ENCODE measurements around the gene RUNX1. TPM values are rescaled to one million over a fixed set of nuclear protein-coding genes. Genes with fewer than 3 reads are reported as not detected.

Gene RUNX1
- total and polyA plus RNA-seq, 4 experiments from 2014 or later = 6.0 to 96.3 (median 56.4) TPM

GRCh38 chr21:35051287-35051818, 2.3 kb upstream of the RUNX1 start:
- Histone ChIP-seq H3K27ac (ENCODE audit: low read depth, low read length) (peak overlapping the region; percentile 82), H3K27me3 (ENCODE audit: insufficient read depth, low read length) (no peaks in the 10 kb centered on the region), H3K4me1 (ENCODE audit: insufficient read depth, low read length) (peaks cover 33% of the 10 kb centered on the region), H3K4me3 (ENCODE audit: low read length in 2 of 2) (peak overlapping the region in 1 of 2 donors; percentile 4), H3K9me3 (ENCODE audit: control insufficient read depth in 1 of 2, low read length in 2 of 2) (no peaks in the 10 kb centered on the region), H3K36me3 (ENCODE audit: insufficient read depth, low read length) (no peaks in the 10 kb centered on the region)
- intact Hi-C loops (cut with micrococcal nuclease) = loop anchor here (1.0 kb wide), 2 partner anchors 176 to 349 kb away; no protein-coding TSS in a partner anchor
- POLR2A ChIA-PET (ENCODE audit: partially characterized antibody) = interaction anchor here (0.9 to 21.3 kb wide), 15 partner anchors 9 to 1062 kb away, joined by 3 to 729 read pairs (median 5); no protein-coding TSS in a partner anchor
- Mint-ChIP-seq H3K27me3 (peaks cover 1 to 3% of the 10 kb centered on the region in 2 donors), H3K4me1 (peaks cover 26 to 55% (median 35%) of the 10 kb centered on the region in 4 donors), H3K36me3 (peaks cover 6 to 26% of the 10 kb centered on the region in 2 donors), H3K9me3 (peaks cover 0 to 10% (median 2%) of the 10 kb centered on the region in 8 donors), H3K27ac (peak overlapping the region; percentile 92 to 100 (median 99)), H3K4me3 (peak overlapping the region; percentile 51 to 100 (median 94))
- DNase-seq = peak; percentile 83 to 86 (median 84)
- CTCF ChIA-PET (ENCODE audit: partially characterized antibody) = interaction anchor here (0.7 to 6.4 kb wide), 41 partner anchors 8 to 976 kb away, joined by 3 to 108 read pairs (median 4); no protein-coding TSS in a partner anchor

- Histone ChIP-seq H3K9me3 (ENCODE audit: control insufficient read depth in 1 of 2, low read length in 2 of 2) (no peaks in the 10 kb centered on the region), H3K4me1 (ENCODE audit: insufficient read depth, low read length) (peaks cover 39% of the 10 kb centered on the region), H3K27me3 (ENCODE audit: insufficient read depth, low read length) (no peaks in the 10 kb centered on the region), H3K4me3 (ENCODE audit: low read length in 2 of 2) (peak overlapping the region in 1 of 2 donors; percentile 4), H3K27ac (ENCODE audit: low read depth, low read length) (peak overlapping the region; percentile 82), H3K36me3 (ENCODE audit: insufficient read depth, low read length) (no peaks in the 10 kb centered on the region)
- Mint-ChIP-seq H3K4me1 (peaks cover 27 to 62% (median 38%) of the 10 kb centered on the region in 4 donors), H3K4me3 (peak overlapping the region; percentile 72 to 100 (median 96)), H3K9me3 (peaks cover 0 to 10% (median 2%) of the 10 kb centered on the region in 8 donors), H3K36me3 (peaks cover 13 to 33% of the 10 kb centered on the region in 2 donors), H3K27me3 (peaks cover 1 to 3% of the 10 kb centered on the region in 2 donors), H3K27ac (peak overlapping the region; percentile 92 to 100 (median 99))
- no peak for DNase-seq
- intact Hi-C loops (cut with micrococcal nuclease) = loop anchor here (1.0 kb wide), 3 partner anchors 154 to 350 kb away; no protein-coding TSS in a partner anchor
- CTCF ChIA-PET (ENCODE audit: partially characterized antibody) = interaction anchor here (0.7 to 6.4 kb wide), 33 partner anchors 9 to 977 kb away, joined by 3 to 108 read pairs (median 4); no protein-coding TSS in a partner anchor
- POLR2A ChIA-PET (ENCODE audit: partially characterized antibody) = interaction anchor here (0.6 to 21.3 kb wide), 18 partner anchors 8 to 1062 kb away, joined by 3 to 729 read pairs (median 5); no protein-coding TSS in a partner anchor
These were observed 1.5 kb upstream of the RUNX1 start for GRCh38 chr21:35050348-35051286.

GRCh38 chr21:35048183-35048601, 910 bp downstream of the RUNX1 start:
- Mint-ChIP-seq H3K27me3 (peaks cover 1 to 3% of the 10 kb centered on the region in 2 donors), H3K27ac (peak overlapping the region; percentile 92 to 100 (median 99)), H3K4me1 (peaks cover 45 to 86% (median 62%) of the 10 kb centered on the region in 4 donors), H3K36me3 (peaks cover 24 to 52% of the 10 kb centered on the region in 2 donors), H3K9me3 (peaks cover 0 to 10% (median 2%) of the 10 kb centered on the region in 8 donors), H3K4me3 (peak overlapping the region; percentile 87 to 100 (median 98))
- no peaks in the 10 kb centered on the region for H3K9me3 ChIP-seq (ENCODE audit: control insufficient read depth in 1 of 2, low read length in 2 of 2)
- intact Hi-C loops (cut with micrococcal nuclease) = loop anchor here (1.0 to 5.0 kb wide), 9 partner anchors 22 to 1506 kb away; partner anchors contain the start of genes GART, SETD4 and SON
- no peaks in the 10 kb centered on the region for H3K36me3 ChIP-seq (ENCODE audit: insufficient read depth, low read length)
- peak overlapping the region; percentile 82 for H3K27ac ChIP-seq (ENCODE audit: low read depth, low read length)
- no peaks in the 10 kb centered on the region for H3K27me3 ChIP-seq (ENCODE audit: insufficient read depth, low read length)
- peaks cover 63% of the 10 kb centered on the region for H3K4me1 ChIP-seq (ENCODE audit: insufficient read depth, low read length)
- H3K4me3 ChIP-seq (ENCODE audit: low read length in 2 of 2) = peak overlapping the region; percentile 73 to 84
- CTCF ChIA-PET (ENCODE audit: partially characterized antibody) = interaction anchor here (0.6 to 6.4 kb wide), 14 partner anchors 12 to 1065 kb away, joined by 3 to 108 read pairs (median 4); no protein-coding TSS in a partner anchor
- peak in 2 of 5 donors; percentile 32 to 55 for DNase-seq
- POLR2A ChIA-PET (ENCODE audit: partially characterized antibody) = interaction anchor here (0.6 to 21.3 kb wide), 37 partner anchors 8 to 1071 kb away, joined by 3 to 729 read pairs (median 5); no protein-coding TSS in a partner anchor

GRCh38 chr21:35046880-35047229, 2.2 kb downstream of the RUNX1 start:
- no peaks in the 10 kb centered on the region for H3K36me3 ChIP-seq (ENCODE audit: insufficient read depth, low read length)
- peaks cover 57 to 98% (median 70%) of the 10 kb centered on the region in 4 donors for H3K4me1 Mint-ChIP-seq
- H3K27ac Mint-ChIP-seq = peak overlapping the region; percentile 92 to 100 (median 99)
- H3K36me3 Mint-ChIP-seq = peaks cover 37 to 63% of the 10 kb centered on the region in 2 donors
- H3K4me1 ChIP-seq (ENCODE audit: insufficient read depth, low read length) = peaks cover 72% of the 10 kb centered on the region
- H3K27ac ChIP-seq (ENCODE audit: low read depth, low read length) = peak overlapping the region; percentile 82
- H3K4me3 ChIP-seq (ENCODE audit: low read length in 2 of 2) = peak overlapping the region; percentile 73 to 84
- H3K27me3 Mint-ChIP-seq = peaks cover 1 to 3% of the 10 kb centered on the region in 2 donors
- POLR2A ChIA-PET (ENCODE audit: partially characterized antibody) = interaction anchor here (0.5 to 21.3 kb wide), 23 partner anchors 20 to 347 kb away, joined by 3 to 729 read pairs (median 7); no protein-coding TSS in a partner anchor
- peak overlapping the region; percentile 87 to 100 (median 98) for H3K4me3 Mint-ChIP-seq
- intact Hi-C loops (cut with micrococcal nuclease) = loop anchor here (1.0 to 5.0 kb wide), 4 partner anchors 35 to 1505 kb away; partner anchors contain the start of genes GART and SON
- no peak for DNase-seq
- H3K27me3 ChIP-seq (ENCODE audit: insufficient read depth, low read length) = no peaks in the 10 kb centered on the region
- CTCF ChIA-PET (ENCODE audit: partially characterized antibody) = interaction anchor here (0.6 to 6.4 kb wide), 14 partner anchors 8 to 353 kb away, joined by 3 to 108 read pairs (median 6); no protein-coding TSS in a partner anchor
- peaks cover 0 to 10% (median 2%) of the 10 kb centered on the region in 8 donors for H3K9me3 Mint-ChIP-seq
- H3K9me3 ChIP-seq (ENCODE audit: control insufficient read depth in 1 of 2, low read length in 2 of 2) = no peaks in the 10 kb centered on the region

GRCh38 chr21:35046263-35046624, 2.9 kb downstream of the RUNX1 start:
- Histone ChIP-seq H3K36me3 (ENCODE audit: insufficient read depth, low read length) (no peaks in the 10 kb centered on the region), H3K27me3 (ENCODE audit: insufficient read depth, low read length) (no peaks in the 10 kb centered on the region), H3K4me3 (ENCODE audit: low read length in 2 of 2) (peak overlapping the region; percentile 73 to 84), H3K27ac (ENCODE audit: low read depth, low read length) (peak overlapping the region; percentile 82), H3K9me3 (ENCODE audit: control insufficient read depth in 1 of 2, low read length in 2 of 2) (no peaks in the 10 kb centered on the region), H3K4me1 (ENCODE audit: insufficient read depth, low read length) (peaks cover 72% of the 10 kb centered on the region)
- H3K36me3 Mint-ChIP-seq = peaks cover 40 to 69% of the 10 kb centered on the region in 2 donors
- peak overlapping the region; percentile 87 to 100 (median 98) for H3K4me3 Mint-ChIP-seq
- intact Hi-C loops (cut with micrococcal nuclease) = loop anchor here (5.0 kb wide), 3 partner anchors 34 to 1504 kb away; partner anchors contain the start of genes GART and SON
- POLR2A ChIA-PET (ENCODE audit: partially characterized antibody) = interaction anchor here (1.0 to 21.3 kb wide), 15 partner anchors 20 to 347 kb away, joined by 3 to 729 read pairs (median 11); no protein-coding TSS in a partner anchor
- H3K27me3 Mint-ChIP-seq = peaks cover 1 to 3% of the 10 kb centered on the region in 2 donors
- peaks cover 0 to 10% (median 2%) of the 10 kb centered on the region in 8 donors for H3K9me3 Mint-ChIP-seq
- peak overlapping the region; percentile 92 to 100 (median 99) for H3K27ac Mint-ChIP-seq
- CTCF ChIA-PET (ENCODE audit: partially characterized antibody) = interaction anchor here (0.8 to 6.4 kb wide), 12 partner anchors 8 to 354 kb away, joined by 3 to 108 read pairs (median 6); no protein-coding TSS in a partner anchor
- DNase-seq = no peak
- peaks cover 56 to 98% (median 70%) of the 10 kb centered on the region in 4 donors for H3K4me1 Mint-ChIP-seq
